Mucosa of stomach (tissue), 1 donor: ENCODE results near the gene EPB41L5.
"Not testable (repeated sequence)": the region's sequence is repeated elsewhere in the genome, so short reads cannot be mapped to it uniquely, and the experiment has no call there.

Source experiments
- H3K27me3 ChIP-seq: one replicate; pipeline ENCODE4 v1.7.0; 2013; ENCODE audit warnings: mild to moderate bottlenecking, low read length; ENCODE audit not compliant: control insufficient read depth, insufficient read depth
- H3K36me3 ChIP-seq: one replicate; pipeline ENCODE4 v1.7.0; 2013; ENCODE audit warnings: low read length; ENCODE audit not compliant: control insufficient read depth, insufficient read depth
- H3K4me1 ChIP-seq: one replicate; pipeline ENCODE4 v1.7.0; 2013; ENCODE audit warnings: mild to moderate bottlenecking, low read length; ENCODE audit not compliant: control insufficient read depth, insufficient read depth
- H3K4me3 ChIP-seq: one replicate; pipeline ENCODE4 v1.7.0; 2013; ENCODE audit warnings: low read length
- H3K9ac ChIP-seq: one replicate; pipeline ENCODE4 v1.7.0; 2013; ENCODE audit warnings: mild to moderate bottlenecking, low read length, moderate library complexity
- H3K9me3 ChIP-seq: one replicate; pipeline ENCODE4 v1.7.0; 2013; ENCODE audit warnings: mild to moderate bottlenecking, low read length, moderate library complexity; ENCODE audit not compliant: control insufficient read depth
- donor health status: Pancreatic carcinoma.

The EPB41L5 gene

GRCh38 chr2:120192280-120192679 lies 179.4 kb downstream of the EPB41L5 start:
- no peak overlapping the region for H3K9ac ChIP-seq
- no peak overlapping the region for H3K4me3 ChIP-seq
- no peaks in the 10 kb centered on the region for H3K9me3 ChIP-seq
- H3K27me3 ChIP-seq, result no peaks in the 10 kb centered on the region
- no peaks in the 10 kb centered on the region for H3K36me3 ChIP-seq
- no peaks in the 10 kb centered on the region for H3K4me1 ChIP-seq

- Histone ChIP-seq H3K4me3 (no peak overlapping the region), H3K9ac (no peak overlapping the region), H3K4me1 (no peaks in the 10 kb centered on the region), H3K36me3 (no peaks in the 10 kb centered on the region), H3K9me3 (no peaks in the 10 kb centered on the region), H3K27me3 (no peaks in the 10 kb centered on the region)
These were observed 182.7 kb downstream of the EPB41L5 start for GRCh38 chr2:120195553-120195952.

GRCh38 chr2:120199817-120200459 lies 187.1 kb downstream of the EPB41L5 start:
- not testable (repeated sequence) for H3K9me3 ChIP-seq, H3K4me1 ChIP-seq, H3K9ac ChIP-seq, H3K36me3 ChIP-seq, H3K4me3 ChIP-seq, H3K27me3 ChIP-seq

- H3K9me3 ChIP-seq, result no peaks in the 10 kb centered on the region
- no peaks in the 10 kb centered on the region for H3K36me3 ChIP-seq
- H3K4me3 ChIP-seq, result no peak overlapping the region
- no peaks in the 10 kb centered on the region for H3K27me3 ChIP-seq
- H3K4me1 ChIP-seq, result peaks cover 8% of the 10 kb centered on the region
- no peak overlapping the region for H3K9ac ChIP-seq
These were observed 190.6 kb downstream of the EPB41L5 start for GRCh38 chr2:120203251-120204021.

- Histone ChIP-seq H3K9ac (no peak overlapping the region), H3K4me1 (peaks cover 8% of the 10 kb centered on the region), H3K4me3 (no peak overlapping the region), H3K36me3 (no peaks in the 10 kb centered on the region), H3K9me3 (no peaks in the 10 kb centered on the region), H3K27me3 (no peaks in the 10 kb centered on the region)
These were observed 191.1 kb downstream of the EPB41L5 start for GRCh38 chr2:120204022-120204405.

GRCh38 chr2:120204417-120204816 lies 191.5 kb downstream of the EPB41L5 start:
- Histone ChIP-seq H3K4me1 (peaks cover 8% of the 10 kb centered on the region), H3K36me3 (no peaks in the 10 kb centered on the region), H3K9ac (no peak overlapping the region), H3K9me3 (no peaks in the 10 kb centered on the region), H3K27me3 (no peaks in the 10 kb centered on the region), H3K4me3 (no peak overlapping the region)

GRCh38 chr2:120204945-120205670 lies 192.2 kb downstream of the EPB41L5 start:
- H3K9me3 ChIP-seq, result no peaks in the 10 kb centered on the region
- no peaks in the 10 kb centered on the region for H3K27me3 ChIP-seq
- no peak overlapping the region for H3K9ac ChIP-seq
- H3K4me3 ChIP-seq, result no peak overlapping the region
- H3K4me1 ChIP-seq, result peaks cover 8% of the 10 kb centered on the region
- H3K36me3 ChIP-seq, result no peaks in the 10 kb centered on the region

GRCh38 chr2:120206022-120206581 lies 193.2 kb downstream of the EPB41L5 start:
- Histone ChIP-seq H3K9me3 (no peaks in the 10 kb centered on the region), H3K36me3 (no peaks in the 10 kb centered on the region), H3K4me3 (no peak overlapping the region), H3K4me1 (peaks cover 8% of the 10 kb centered on the region), H3K9ac (no peak overlapping the region), H3K27me3 (no peaks in the 10 kb centered on the region)

GRCh38 chr2:120208381-120209353 lies 195.8 kb downstream of the EPB41L5 start:
- H3K36me3 ChIP-seq, result no peaks in the 10 kb centered on the region
- peaks cover 8% of the 10 kb centered on the region for H3K4me1 ChIP-seq
- no peak overlapping the region for H3K9ac ChIP-seq
- H3K27me3 ChIP-seq, result no peaks in the 10 kb centered on the region
- H3K4me3 ChIP-seq, result no peak overlapping the region
- H3K9me3 ChIP-seq, result no peaks in the 10 kb centered on the region

- Histone ChIP-seq H3K9me3 (no peaks in the 10 kb centered on the region), H3K36me3 (no peaks in the 10 kb centered on the region), H3K9ac (no peak overlapping the region), H3K4me3 (no peak overlapping the region), H3K27me3 (no peaks in the 10 kb centered on the region), H3K4me1 (no peaks in the 10 kb centered on the region)
These were observed 196.8 kb downstream of the EPB41L5 start for GRCh38 chr2:120209427-120210269.

- no peak overlapping the region for H3K9ac ChIP-seq
- H3K9me3 ChIP-seq, result no peaks in the 10 kb centered on the region
- H3K4me1 ChIP-seq, result no peaks in the 10 kb centered on the region
- H3K36me3 ChIP-seq, result no peaks in the 10 kb centered on the region
- H3K4me3 ChIP-seq, result no peak overlapping the region
- H3K27me3 ChIP-seq, result no peaks in the 10 kb centered on the region
These were observed 197.4 kb downstream of the EPB41L5 start for GRCh38 chr2:120210270-120210693.
